ENCODE results near the gene POMZP3.
"Not testable (repeated sequence)": the region's sequence is repeated elsewhere in the genome, so short reads cannot be mapped to it uniquely, and the experiment has no call there.

POMZP3 gene

DNA sequence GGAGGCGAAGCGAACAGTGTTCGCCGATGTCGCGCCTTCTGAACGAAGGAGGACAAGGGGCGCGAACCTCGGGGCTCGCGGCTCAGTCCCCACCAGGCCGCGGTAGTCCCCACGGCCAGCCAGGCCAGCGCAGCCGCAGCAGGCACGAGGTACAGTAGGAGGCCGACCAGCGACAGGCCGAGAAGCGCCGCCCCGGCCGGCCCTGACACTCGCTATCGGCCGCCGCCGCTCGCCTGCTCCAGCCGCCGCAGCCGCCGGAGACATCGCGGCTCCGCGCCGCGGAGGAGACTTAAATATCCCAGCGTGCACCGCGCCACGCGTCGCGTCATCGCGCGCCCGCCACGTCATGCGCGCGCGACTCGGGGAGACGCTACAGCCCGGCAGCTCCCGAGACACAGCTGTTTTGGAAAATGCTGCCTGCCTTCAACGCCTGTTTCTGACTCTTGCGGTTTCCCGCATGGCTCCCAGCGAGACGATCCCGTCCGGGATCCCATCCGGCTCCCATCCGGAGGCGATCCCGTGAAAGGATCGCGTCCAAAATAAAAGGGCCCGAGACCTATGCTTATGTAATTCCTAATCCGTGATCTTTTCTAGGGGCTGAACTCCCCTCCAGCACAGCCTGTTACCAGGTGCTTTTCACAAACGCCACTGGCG, at the start of gene POMZP3:
POMZP3 (minus strand) TSS at position 291 of the 654 bp plus-strand sequence. CDS start 1,215 bp downstream, outside the sequence.
- peak; percentile 32 for DNase-seq

DNA sequence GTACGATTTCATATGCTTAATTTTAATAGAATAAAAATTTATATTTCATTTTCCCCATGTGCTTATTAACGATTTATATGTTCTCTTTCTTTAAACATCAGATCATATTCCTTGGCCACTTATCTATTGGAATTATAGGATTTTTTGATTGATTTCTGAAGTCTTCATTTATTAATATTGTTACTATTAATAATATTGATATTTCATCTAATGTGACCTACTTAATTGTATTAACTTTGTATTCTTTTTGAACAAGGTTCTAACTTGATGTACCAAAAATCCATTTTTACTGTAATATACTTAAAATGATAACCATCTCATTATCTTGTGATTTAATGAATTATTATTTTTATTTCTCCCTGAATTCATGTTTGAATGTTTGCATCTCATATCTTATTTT, 48.7 kb upstream of the POMZP3 start:
- not testable (repeated sequence) for DNase-seq

DNA sequence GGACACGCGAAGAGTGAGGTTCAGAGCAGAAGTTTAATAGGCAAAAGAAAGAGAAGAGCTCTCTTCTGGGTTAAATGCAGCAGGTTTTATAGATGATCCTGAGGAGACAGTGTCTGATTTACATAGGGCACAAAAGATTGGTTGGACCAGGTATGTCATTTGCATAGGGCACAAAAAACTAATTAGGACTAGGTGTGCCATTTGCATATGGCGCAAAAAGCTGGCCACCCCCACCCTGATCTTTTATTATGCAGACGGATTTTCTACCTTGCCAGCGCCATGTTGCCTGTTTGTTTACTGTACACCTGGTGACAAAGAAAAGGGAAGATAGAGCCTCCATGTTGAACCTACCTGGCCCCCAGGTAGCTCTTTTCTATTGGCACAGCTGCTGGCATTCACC, 46.3 kb upstream of the POMZP3 start:
- DNase-seq, result not testable (repeated sequence)

DNA sequence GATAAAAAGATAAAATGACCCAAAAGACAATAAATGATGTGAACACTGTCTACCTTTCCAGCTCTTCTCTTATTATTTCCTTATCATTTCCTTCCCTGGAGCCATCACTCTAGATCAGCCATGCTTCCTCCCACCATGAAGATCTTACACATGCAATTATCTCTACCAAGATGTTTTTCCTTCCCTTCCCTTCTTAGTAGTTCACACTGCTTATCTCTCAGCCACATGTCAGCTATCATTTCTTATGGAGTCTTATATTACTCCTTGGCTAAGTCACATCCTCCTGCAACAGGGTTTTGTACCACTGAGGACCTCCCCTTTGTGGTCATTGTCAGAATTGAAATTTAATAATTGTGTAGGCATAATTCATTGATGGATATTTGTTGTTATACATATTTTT, 32.1 kb upstream of the POMZP3 start:
- DNase-seq, result not testable (repeated sequence)

DNA sequence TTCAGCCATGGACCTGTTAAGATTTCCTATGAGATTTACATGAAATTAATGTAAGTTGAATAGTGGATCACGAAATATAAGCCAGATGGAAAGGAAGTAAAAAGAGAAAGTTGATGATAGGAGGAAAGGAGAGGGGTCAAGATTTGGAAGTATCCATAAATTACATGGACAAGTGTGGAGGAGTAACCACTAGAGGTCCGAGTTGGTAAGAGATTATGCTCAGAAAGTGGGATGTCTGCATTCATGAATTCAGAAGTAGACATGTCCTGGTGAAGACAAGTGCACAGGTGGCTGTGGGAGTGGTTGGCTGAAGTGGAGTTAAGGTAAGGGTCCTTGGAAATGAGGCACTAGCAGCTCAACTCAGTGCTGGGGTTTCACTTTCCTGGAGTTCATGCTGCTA, 29.3 kb upstream of the POMZP3 start:
- not testable (repeated sequence) for DNase-seq

DNA sequence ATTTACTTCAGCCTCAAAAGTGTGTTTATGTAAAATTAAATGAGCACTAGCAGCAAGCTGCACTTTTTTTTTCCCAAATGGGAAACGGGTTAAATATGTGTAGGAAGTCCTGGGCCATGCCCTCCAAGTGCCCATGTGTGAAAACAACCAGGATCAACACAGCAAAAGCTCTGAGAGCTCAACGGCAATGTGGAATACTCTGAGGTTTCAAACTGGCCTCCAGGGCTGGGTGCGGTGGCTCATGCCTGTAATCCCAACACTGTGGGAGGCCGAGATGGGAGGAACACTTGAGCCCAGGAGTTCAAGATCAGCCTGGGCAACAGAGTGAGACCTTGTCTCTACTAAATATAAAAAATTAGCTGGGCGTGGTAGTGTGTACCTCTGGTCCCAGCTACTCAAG, 15.5 kb upstream of the POMZP3 start:
- DNase-seq, result not testable (repeated sequence)

DNA sequence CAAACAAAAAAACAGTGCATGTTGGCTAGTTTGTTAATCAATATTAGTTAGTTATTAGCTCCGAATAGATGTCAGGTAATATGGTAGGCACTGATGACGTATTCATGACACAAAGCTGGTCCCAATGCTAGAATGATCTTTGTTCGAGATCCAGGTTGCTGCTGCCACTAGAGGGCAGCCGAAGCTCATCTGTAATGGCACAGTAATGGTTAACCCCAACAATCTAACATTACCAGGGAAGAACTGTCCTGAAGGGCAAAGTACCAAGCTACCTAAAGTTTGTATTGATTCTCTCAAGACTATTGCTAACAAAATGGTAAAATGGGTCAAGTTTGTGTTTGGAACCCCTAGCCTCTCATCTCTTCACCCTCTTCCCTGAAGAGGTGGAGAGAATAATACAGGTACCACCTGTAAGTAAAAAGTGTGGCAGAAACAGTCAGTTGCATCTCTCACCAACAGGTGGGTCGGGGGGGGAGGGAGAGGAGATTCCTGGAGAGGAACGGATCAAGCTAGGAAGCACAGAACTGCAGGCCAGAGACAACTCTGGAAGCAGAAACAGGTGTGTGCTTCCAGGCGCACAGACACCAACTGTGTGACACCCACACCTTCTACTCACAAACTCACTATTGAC, 10.1 kb upstream of the POMZP3 start:
- not testable (repeated sequence) for DNase-seq

DNA sequence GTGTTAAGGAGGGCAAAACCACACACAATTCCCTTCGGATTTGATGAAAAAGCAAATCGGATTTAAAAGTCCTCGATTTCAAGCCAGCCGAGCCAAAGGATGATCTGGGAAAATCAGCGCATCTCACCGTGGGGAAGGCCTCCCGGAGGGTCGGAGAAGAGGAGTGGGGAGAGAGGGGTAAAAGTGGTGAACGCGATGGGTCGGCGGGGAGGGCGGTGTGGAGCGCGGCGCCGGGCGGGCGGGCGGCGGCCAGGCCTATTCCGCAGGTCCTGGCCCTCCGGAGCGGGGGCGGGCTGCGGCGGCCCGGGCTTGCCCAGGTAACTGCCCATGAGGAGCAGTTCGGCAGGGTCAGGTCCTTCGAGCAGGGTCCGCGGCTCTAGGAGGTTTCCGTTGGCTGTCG, 498 bp downstream of the POMZP3 start:
- peak; percentile 22 for DNase-seq

DNA sequence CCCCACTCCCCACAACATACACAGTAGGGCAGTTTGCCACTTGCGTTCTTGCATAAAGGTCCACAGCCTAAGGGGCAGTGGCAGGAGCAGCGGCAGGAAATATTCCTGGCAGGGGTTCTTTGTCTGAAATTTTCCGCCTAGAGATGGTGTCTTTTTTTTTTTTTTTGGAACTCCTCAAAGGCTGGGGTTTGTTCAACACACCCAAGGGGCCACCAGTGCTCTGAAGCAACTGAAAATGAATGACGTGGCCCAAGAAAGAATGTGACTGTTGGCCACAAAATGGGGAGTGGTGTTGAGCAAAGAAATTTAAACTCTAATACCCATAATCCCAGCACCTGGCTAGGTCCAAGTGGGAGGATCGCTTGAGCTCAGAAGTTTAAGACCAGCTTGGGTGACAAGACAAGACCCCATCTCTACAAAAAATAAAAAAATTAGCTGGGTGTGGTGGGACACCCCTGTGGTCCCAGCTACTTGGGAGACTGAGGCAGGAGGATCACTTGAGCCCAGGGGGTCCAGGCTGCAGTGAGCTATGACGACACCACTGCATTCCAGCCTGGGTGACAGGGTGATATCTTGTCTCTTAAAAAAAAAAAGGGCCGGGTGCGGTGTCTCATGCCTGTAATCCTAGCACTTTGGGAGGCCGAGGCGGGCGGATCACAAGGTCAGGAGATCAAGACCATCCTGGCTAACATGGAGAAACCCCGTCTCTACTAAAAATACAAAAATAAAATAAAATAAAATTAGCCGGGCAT, 7.5 kb downstream of the POMZP3 start:
- not testable (repeated sequence) for DNase-seq

DNA sequence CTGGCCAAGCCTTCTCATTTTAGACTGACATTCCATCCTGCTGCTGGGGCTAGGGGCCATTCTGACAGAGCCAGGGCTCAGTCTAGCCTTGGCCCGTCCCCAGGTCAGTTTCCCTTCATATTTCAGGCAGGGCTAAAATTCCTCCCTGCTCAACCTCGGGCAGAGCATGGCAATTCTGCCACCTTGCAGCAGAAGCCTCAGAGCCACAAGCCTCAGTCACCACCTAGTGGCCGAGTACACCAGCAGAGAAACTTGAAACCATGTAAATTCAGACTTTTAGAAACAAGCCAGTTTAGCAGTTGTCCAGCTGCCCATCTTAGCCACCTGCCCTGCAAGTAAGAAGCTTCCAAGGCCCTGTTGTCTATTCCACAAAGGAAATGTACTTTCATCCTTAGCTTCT, 13.3 kb downstream of the POMZP3 start:
- peak; percentile 22 for DNase-seq

DNA sequence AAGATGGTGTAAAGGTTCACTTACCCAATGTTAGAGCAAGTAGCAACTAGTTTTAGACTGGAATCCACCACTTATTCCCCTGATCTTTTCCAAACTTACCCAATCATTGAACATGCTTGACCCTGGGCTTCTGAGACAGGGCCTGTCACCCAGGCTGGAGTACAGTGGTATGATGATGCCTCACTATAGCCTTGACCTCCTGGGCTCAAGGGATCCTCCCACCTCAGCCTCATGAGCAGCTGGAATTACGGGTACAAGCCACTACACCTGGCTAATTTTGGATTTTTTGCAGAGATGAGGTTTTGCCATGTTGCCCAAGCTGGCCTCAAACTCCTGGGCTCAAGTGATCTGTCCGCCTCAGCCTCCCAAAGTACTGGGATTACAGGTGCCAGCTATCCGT, 14.8 kb downstream of the POMZP3 start:
- not testable (repeated sequence) for DNase-seq

DNA sequence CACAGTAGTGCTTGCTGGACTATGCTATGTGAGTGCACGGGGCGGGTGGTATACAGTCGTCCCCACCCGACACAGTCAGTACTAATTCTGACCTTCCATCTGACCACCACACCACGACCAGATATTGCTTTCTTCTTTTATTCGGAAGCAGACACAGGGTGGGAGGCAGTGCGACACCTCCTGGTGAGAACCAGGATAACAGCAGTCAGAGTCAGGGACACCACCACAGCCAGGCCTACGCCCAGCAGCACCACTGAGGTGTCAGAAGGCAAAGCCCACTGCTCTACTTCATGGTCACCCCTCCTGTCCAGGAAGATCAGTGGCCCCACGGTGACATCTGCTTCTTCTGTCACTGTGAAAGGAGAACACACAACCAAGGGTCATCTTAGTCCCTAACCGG, 17.2 kb downstream of the POMZP3 start:
- DNase-seq, result not testable (repeated sequence)

DNA sequence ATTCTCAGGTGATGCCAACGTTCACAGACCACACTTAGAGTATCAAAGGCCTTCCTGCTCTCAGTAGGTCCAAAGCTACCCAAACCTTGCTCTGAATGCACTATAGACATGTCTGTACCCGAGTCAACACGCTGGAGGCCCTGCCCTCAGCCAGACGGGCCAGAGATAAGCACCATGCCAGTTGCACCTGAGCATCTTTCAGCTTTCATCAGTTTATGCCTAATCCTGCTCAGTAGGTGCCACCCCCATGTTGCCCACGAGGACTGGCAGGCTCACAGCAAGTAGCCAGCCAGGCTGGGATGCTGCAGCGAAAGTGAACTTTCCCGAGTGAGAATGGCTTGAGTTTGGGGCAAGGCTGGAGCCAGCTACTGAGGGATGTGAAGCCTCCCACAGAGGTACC, 18.6 kb downstream of the POMZP3 start:
- not testable (repeated sequence) for DNase-seq

DNA sequence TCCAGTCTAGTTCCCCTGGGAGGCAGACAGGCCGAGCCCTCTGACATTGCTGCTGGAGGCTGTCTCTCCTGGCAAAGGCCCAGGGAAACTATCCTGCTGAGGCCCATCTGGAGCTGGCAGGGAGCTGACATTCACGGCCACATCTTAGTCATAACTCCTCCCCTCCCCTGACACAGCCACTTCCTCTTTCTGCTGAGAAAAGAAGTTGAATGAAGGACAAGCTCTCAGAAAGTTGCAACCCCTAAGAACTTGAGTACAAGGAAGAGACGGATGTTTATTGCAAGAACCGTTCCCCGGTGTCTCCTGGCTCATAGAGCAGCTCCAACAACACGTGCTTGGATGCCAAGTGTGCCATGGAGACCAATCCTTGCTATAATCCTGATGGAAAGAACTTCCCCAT, 21.1 kb downstream of the POMZP3 start:
- DNase-seq, result peak; percentile 64

DNA sequence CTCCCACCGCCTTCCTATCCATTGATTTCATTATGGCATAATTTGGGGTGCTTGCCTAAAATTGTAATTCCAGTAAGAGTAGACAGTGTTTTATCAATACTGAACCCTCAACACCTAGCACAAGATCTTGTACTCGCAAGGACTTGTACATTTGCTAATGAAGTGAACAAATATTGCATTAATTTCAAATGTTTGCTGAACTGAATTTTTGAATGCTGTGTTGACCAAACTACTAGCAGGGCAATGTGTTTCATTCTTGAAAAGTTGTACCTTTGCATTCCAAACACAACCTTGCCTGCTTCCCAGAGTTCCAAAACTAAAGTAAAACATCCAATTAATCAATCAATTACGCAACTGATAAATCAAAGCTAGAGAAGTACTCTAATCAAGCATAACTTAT, 26.4 kb downstream of the POMZP3 start:
- DNase-seq, result not testable (repeated sequence)

DNA sequence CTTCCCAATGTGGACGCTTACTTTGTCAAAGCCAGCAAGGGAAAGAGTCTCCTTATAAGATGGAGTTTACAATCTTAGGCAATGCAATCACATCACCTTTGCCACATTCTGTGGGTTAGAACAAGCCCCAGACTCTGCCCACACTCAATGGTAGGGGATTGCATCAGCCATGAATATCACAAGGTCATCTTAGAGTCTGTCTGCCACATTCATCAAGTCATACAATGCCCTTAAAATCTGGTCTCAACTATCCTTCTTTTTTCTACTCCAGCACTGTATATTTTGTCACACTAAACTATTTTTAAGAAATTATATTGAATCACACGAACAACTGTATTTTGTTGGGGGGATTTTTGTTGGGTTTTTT, 27.0 kb downstream of the POMZP3 start:
- not testable (repeated sequence) for DNase-seq

DNA sequence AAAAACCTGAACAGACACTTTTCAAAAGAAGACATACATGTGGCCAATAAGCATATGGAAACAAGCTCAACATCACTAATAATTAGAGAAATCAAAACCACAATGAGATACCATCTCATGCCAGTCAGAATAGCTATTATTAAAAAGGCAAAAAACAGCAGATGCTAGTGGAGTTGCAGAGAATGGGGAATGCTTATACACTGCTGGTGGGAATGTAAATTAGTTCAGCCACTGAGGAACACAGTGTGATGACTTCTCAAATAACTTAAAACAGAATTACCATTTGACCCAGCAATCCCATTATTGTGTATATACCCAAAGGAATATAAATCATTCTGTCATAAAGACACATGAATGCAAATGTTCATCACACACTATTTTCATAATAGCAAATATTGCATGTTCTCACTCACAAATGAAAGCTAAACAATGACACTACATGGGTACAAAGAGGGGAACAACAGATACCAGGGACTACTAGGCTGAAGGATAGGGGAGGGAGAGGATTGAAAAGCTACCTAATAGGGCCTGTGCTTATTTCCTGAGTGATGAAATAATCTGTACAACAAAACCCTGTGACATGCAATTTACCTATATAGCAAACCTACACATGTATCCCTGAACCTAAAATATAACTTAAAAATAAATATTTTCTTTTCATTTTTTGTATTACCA, 28.4 kb downstream of the POMZP3 start:
- not testable (repeated sequence) for DNase-seq

DNA sequence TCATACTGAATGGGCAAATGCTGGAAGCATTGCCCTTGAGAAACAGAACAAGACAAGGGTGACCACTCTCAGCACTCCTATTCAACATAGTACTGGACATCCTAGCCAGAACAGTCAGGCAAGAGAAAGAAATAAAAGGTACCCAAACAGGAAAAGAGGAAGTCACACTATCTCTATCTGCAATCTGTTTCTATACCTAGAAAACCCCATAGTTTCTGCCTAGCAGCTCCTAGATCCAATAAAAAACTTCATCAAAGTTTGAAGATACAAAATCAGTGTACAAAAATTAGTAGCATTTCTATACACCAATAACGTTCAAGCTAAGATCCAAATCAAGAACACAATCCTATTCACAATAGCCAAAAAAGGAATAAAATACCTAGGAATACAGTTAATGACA, 29.8 kb downstream of the POMZP3 start:
- not testable (repeated sequence) for DNase-seq

DNA sequence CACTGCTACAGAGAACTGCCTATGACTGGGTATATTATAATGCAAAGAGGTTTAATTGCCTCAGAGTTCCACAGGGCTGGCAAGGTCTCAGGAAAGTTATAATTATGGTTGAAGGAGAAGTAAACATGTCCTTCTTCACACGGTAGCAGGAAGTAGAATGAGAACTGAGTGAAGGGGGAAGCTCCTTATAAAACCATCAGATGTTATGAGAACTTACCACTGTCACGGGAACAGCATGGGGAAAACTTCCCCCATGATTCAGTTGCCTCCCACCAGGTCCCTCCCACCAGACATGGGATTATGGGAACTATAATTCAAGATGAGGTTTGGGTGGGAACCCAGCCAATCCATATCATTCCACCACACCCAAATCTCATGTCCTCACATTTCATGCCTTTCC, 34.4 kb downstream of the POMZP3 start:
- DNase-seq, result not testable (repeated sequence)

DNA sequence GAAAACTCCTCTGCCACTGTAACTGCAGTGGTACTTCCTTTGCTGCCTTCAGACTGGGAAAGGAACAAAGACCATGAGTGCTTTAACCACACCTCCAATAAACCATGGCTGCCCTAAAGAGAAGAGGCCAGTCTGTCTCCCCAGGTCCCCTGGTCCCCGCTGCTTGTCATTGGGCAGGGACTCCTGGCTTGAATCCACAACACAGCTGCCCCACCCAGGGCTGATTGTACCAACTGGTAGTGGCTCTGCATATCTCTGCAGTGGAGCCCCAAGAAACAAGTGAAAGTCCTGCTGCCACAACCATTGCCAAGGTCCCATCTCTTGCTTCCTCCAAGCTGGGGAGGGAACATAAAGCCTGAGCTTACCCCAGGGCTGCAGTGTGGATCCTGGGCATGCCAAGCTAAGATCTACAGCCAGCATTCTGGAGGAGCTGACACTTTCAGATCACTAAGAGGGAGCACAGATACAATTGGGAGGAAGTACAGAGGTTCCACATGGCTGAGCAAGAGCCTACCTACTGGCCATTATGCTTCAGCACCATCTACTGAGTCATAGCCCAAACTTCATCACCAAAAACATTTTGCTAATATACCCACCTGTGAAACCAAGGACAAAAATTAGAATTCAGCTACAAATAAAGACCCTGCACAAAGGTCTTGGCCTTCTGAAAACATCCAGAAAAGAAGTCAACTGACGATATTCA, 35.3 kb downstream of the POMZP3 start:
- not testable (repeated sequence) for DNase-seq

DNA sequence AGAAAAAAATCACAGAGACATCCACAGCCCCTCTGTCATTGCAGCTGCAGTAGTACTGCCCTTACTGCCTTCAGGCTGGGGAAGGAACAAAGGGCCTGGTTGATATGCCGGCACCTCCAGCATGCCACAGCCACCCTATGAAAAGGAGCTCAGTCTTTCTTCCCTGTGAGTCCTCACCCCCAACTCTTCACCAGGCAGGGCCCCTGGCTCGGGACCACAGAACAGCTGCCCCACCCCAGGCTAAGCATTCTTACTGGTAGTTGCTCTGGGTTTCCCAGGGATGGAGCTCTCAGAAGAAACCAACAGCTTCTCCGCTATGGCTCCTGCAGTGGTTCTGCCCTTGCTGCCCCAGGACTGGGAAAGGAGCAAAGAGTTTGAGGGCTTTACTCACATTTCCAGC, 36.0 kb downstream of the POMZP3 start:
- not testable (repeated sequence) for DNase-seq

DNA sequence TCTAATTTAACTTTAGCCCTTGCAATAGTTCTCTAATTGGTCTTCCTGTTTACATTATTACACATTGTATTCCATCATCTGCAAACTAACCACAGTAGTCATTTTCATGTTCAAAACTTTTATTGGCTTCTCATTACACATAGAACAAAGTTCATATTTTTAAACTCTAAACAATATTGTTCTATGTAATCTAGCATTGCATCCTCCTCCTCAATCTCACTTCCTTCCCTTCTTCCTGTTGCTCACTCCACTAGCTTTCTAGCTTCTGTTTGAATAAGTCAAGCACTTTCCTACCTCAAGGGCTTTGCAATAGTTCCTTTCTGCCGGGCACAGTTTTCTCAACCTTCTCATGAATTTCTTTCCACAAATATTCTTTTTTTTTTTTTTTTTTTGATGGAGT, 38.5 kb downstream of the POMZP3 start:
- DNase-seq, result not testable (repeated sequence)

Measured in activated CD4-positive, alpha-beta T cell treated with anti-CD3 and anti-CD28 coated beads, Interleukin-2, Interleukin-6, amounts not matched to agents 100 ng/mL and 50 ng/mL, durations not matched to agents 16 hours and 8 hours (primary cell).